ENCODE measurements around the gene ECE2.

ECE2 gene

GRCh38 chr3:184335291-184335660 is 59.5 kb downstream of the ECE2 start:
- Histone ChIP-seq H3K23ac (ENCODE audit: low read length) (no peak overlapping the region), H3K27me3 (ENCODE audit: insufficient read depth, low read length, poor library complexity) (no peaks in the 10 kb centered on the region), H2AK5ac (ENCODE audit: low read length) (no peak overlapping the region), H3K18ac (ENCODE audit: low read length) (no peak overlapping the region), H2BK15ac (replicated peaks; ENCODE audit: low read depth) (no peak overlapping the region), H3K27ac (ENCODE audit: low read depth, low read length) (peak overlapping the region; percentile 41), H3K79me1 (ENCODE audit: low read length) (peaks cover 3% of the 10 kb centered on the region), H3K4ac (ENCODE audit: low read depth, low read length) (no peak overlapping the region), H4K5ac (ENCODE audit: low read length) (no peak overlapping the region), H3K79me2 (ENCODE audit: control insufficient read depth, insufficient read depth, low read length) (no peaks in the 10 kb centered on the region), H3K9ac (ENCODE audit: low read length) (peak overlapping the region; percentile 3), H3K4me1 (ENCODE audit: control insufficient read depth, low read depth, low read length) (peaks cover 3% of the 10 kb centered on the region), H3K4me3 (ENCODE audit: low read length) (no peak overlapping the region), H3K4me2 (ENCODE audit: low read length) (no peak overlapping the region), H2BK5ac (ENCODE audit: low read length) (no peak overlapping the region), H2BK120ac (ENCODE audit: low read depth, low read length) (no peak overlapping the region), H3K56ac (ENCODE audit: low read length) (no peak overlapping the region), H3K36me3 (ENCODE audit: control insufficient read depth, insufficient read depth, low read length) (peaks cover 19% of the 10 kb centered on the region), H4K8ac (ENCODE audit: low read depth, low read length) (no peak overlapping the region)
- DNase-seq, result no peak
- no CpG with 5 or more reads among the region's 4 CpGs for WGBS (ENCODE audit: extremely low coverage, insufficient coverage, low lambda C conversion rate)

DNA sequence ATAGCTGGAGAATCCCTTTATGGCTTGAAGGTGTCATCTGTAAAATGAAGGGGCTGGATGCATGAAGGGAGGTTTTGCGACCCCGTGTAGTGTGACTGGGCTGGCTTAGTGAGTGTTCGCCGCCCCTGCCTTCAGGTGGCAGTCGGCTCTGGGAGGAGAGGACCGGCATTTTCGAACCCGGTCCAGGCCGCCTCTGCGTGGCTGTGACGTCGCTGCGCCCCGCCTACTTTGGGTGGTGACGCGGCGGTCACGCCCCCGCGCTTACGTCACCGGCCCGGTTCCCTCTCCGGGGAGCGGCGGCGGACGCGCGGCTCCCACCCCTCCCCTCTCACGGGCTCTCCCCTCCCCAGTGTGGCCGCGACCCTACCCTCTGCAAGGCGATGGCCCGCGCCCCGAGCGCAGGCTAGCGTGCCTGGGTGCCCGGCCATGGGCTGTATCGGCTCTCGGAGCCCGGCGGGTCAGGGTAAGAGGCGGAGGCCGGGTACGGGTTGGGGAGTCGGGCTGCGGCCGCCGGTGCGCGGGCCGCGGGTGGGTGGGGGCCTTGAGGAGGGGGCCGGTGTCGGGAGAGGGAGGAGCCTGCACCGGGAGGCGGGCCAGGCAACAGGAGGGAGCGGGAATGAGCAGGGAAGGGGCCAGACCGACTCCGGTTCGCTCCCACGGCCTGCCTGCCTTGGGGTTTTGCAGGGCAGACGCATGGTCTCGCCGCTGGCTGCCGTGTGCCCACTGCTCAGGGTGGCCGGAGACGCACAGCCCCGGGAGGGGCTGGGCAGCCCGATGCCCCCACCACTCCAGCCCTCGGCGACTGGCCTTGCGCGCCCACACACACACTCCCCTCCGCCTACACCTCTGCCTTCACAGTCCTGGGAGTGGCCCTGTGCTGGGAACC is 60.1 kb downstream of the ECE2 start:
- Histone ChIP-seq H3K4ac (ENCODE audit: low read depth, low read length) (peak overlapping the region; percentile 11), H3K27ac (ENCODE audit: low read depth, low read length) (peak overlapping the region; percentile 87), H3K9ac (ENCODE audit: low read length) (peak overlapping the region; percentile 90), H2BK15ac (replicated peaks; ENCODE audit: low read depth) (no peak overlapping the region), H3K79me1 (ENCODE audit: low read length) (peaks cover 3% of the 10 kb centered on the region), H4K5ac (ENCODE audit: low read length) (no peak overlapping the region), H3K4me3 (ENCODE audit: low read length) (peak overlapping the region; percentile 80), H4K8ac (ENCODE audit: low read depth, low read length) (no peak overlapping the region), H3K56ac (ENCODE audit: low read length) (peak overlapping the region; percentile 95), H2AK5ac (ENCODE audit: low read length) (peak overlapping the region; percentile 64), H3K79me2 (ENCODE audit: control insufficient read depth, insufficient read depth, low read length) (no peaks in the 10 kb centered on the region), H3K27me3 (ENCODE audit: insufficient read depth, low read length, poor library complexity) (no peaks in the 10 kb centered on the region), H3K36me3 (ENCODE audit: control insufficient read depth, insufficient read depth, low read length) (peaks cover 19% of the 10 kb centered on the region), H3K18ac (ENCODE audit: low read length) (peak overlapping the region; percentile 64), H3K23ac (ENCODE audit: low read length) (peak overlapping the region; percentile 74), H2BK5ac (ENCODE audit: low read length) (no peak overlapping the region), H2BK120ac (ENCODE audit: low read depth, low read length) (no peak overlapping the region), H3K4me2 (ENCODE audit: low read length) (peak overlapping the region; percentile 86), H3K4me1 (ENCODE audit: control insufficient read depth, low read depth, low read length) (peaks cover 3% of the 10 kb centered on the region)
- WGBS (ENCODE audit: extremely low coverage, insufficient coverage, low lambda C conversion rate), result no CpG with 5 or more reads among the region's 77 CpGs
- DNase-seq, result peak; percentile 92

DNA sequence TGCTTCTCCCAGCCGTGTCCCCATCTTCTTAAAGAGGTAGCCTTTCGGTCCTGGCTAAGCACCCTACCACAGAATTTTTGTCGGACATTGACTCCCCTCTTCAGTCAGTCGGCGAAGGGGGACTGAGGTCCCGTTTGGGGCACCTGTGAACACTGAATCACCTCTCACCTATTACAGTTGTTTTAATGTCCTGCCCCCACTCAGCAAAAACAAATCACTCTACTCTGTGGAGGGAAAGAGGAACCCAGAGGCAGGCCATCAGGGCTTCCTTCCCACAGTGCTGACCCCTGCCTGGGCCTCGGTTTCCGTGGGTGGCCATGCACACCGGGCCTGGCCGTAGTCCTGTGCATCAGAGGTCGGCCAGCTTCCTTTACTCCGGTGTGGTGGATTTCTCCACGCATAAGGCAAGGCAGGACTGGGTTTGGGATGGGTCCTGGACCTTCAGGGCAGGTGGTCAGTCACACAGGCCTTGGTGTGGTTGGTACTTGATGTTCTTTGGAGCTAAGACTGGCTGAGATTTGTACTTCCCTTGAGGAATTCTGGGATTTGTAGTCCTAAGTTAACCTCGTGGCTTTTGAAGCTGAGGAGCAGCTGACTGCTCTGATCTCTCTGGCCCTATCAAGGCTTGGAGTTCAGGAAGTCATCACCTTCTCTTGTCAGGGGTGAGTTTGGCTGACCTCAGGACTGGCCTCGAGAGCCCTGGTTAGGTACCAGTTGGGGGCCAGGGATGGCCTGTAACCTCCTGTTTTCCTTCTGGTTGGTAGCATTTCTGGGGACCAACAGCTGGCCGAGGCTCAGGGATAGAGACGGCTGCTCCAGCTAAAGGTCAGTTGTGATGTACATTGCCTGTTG is 61.0 kb downstream of the ECE2 start:
- peak overlapping the region; percentile 95 for H3K56ac ChIP-seq (ENCODE audit: low read length)
- no CpG with 5 or more reads among the region's 17 CpGs for WGBS (ENCODE audit: extremely low coverage, insufficient coverage, low lambda C conversion rate)
- H3K9ac ChIP-seq (ENCODE audit: low read length), result peak overlapping the region; percentile 90
- H3K27me3 ChIP-seq (ENCODE audit: insufficient read depth, low read length, poor library complexity), result no peaks in the 10 kb centered on the region
- H3K4me3 ChIP-seq (ENCODE audit: low read length), result peak overlapping the region; percentile 80
- peak overlapping the region; percentile 64 for H2AK5ac ChIP-seq (ENCODE audit: low read length)
- no peaks in the 10 kb centered on the region for H3K79me2 ChIP-seq (ENCODE audit: control insufficient read depth, insufficient read depth, low read length)
- peak overlapping the region; percentile 74 for H3K23ac ChIP-seq (ENCODE audit: low read length)
- H4K5ac ChIP-seq (ENCODE audit: low read length), result no peak overlapping the region
- DNase-seq, result peak; percentile 89
- H2BK5ac ChIP-seq (ENCODE audit: low read length), result no peak overlapping the region
- H3K79me1 ChIP-seq (ENCODE audit: low read length), result peaks cover 3% of the 10 kb centered on the region
- H3K36me3 ChIP-seq (ENCODE audit: control insufficient read depth, insufficient read depth, low read length), result peaks cover 13% of the 10 kb centered on the region
- H2BK120ac ChIP-seq (ENCODE audit: low read depth, low read length), result no peak overlapping the region
- peak overlapping the region; percentile 64 for H3K18ac ChIP-seq (ENCODE audit: low read length)
- peaks cover 3% of the 10 kb centered on the region for H3K4me1 ChIP-seq (ENCODE audit: control insufficient read depth, low read depth, low read length)
- peak overlapping the region; percentile 11 for H3K4ac ChIP-seq (ENCODE audit: low read depth, low read length)
- H3K4me2 ChIP-seq (ENCODE audit: low read length), result peak overlapping the region; percentile 86
- H2BK15ac ChIP-seq (replicated peaks; ENCODE audit: low read depth), result no peak overlapping the region
- H3K27ac ChIP-seq (ENCODE audit: low read depth, low read length), result peak overlapping the region; percentile 87
- H4K8ac ChIP-seq (ENCODE audit: low read depth, low read length), result no peak overlapping the region

- no CpG with 5 or more reads among the region's 6 CpGs for WGBS (ENCODE audit: extremely low coverage, insufficient coverage, low lambda C conversion rate)
- Histone ChIP-seq H3K4me2 (ENCODE audit: low read length) (peak within 1 kb of the TSS; percentile 86), H3K23ac (ENCODE audit: low read length) (peak within 1 kb of the TSS; percentile 74), H3K79me1 (ENCODE audit: low read length) (peaks cover 3% of the 10 kb centered on the region), H2BK5ac (ENCODE audit: low read length) (no peak within 1 kb of the TSS), H4K8ac (ENCODE audit: low read depth, low read length) (no peak within 1 kb of the TSS), H3K27ac (ENCODE audit: low read depth, low read length) (peak within 1 kb of the TSS; percentile 87), H3K9ac (ENCODE audit: low read length) (peak within 1 kb of the TSS; percentile 90), H3K4me3 (ENCODE audit: low read length) (peak within 1 kb of the TSS; percentile 80), H2BK120ac (ENCODE audit: low read depth, low read length) (no peak within 1 kb of the TSS), H2AK5ac (ENCODE audit: low read length) (peak within 1 kb of the TSS; percentile 64), H4K5ac (ENCODE audit: low read length) (no peak within 1 kb of the TSS), H3K79me2 (ENCODE audit: control insufficient read depth, insufficient read depth, low read length) (no peaks in the 10 kb centered on the region), H2BK15ac (replicated peaks; ENCODE audit: low read depth) (no peak within 1 kb of the TSS), H3K4ac (ENCODE audit: low read depth, low read length) (peak within 1 kb of the TSS; percentile 11), H3K56ac (ENCODE audit: low read length) (peak within 1 kb of the TSS; percentile 95), H3K18ac (ENCODE audit: low read length) (peak within 1 kb of the TSS; percentile 64), H3K4me1 (ENCODE audit: control insufficient read depth, low read depth, low read length) (peaks cover 3% of the 10 kb centered on the region), H3K27me3 (ENCODE audit: insufficient read depth, low read length, poor library complexity) (no peaks in the 10 kb centered on the region), H3K36me3 (ENCODE audit: control insufficient read depth, insufficient read depth, low read length) (peaks cover 8% of the 10 kb centered on the region)
- no peak for DNase-seq
Measured at GRCh38 chr3:184337399-184337714, 61.5 kb downstream of the ECE2 start, which contains the start of gene FAM131A. Gene FAM131A, plus strand, starts transcription at chr3:184337600. Its CDS starts 31 bp downstream, at chr3:184337631.

DNA sequence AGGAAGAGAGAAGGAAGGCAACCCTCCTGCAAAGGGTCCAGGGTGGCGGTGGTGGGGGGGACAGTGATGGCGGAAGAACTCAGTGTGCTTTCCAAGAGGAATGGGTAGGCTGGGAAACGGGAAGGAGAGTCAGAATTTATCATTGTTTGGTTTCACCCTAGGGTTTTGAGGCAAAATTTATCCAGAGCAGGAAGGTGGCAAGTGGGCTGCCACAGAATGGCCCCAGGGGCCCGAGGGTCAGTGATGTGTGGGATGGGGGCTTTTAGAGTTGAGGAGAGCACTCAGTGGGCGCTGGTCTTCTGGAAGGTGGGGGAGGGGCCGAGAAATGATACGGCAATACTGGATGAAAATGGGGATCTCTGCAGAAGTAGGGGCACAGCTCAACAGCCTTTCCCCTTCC is 62.2 kb downstream of the ECE2 start:
- no peak overlapping the region for H2AK5ac ChIP-seq (ENCODE audit: low read length)
- no peak overlapping the region for H3K56ac ChIP-seq (ENCODE audit: low read length)
- no CpG with 5 or more reads among the region's 7 CpGs for WGBS (ENCODE audit: extremely low coverage, insufficient coverage, low lambda C conversion rate)
- H3K27me3 ChIP-seq (ENCODE audit: insufficient read depth, low read length, poor library complexity), result no peaks in the 10 kb centered on the region
- no peak overlapping the region for H2BK5ac ChIP-seq (ENCODE audit: low read length)
- H3K18ac ChIP-seq (ENCODE audit: low read length), result no peak overlapping the region
- H3K4me2 ChIP-seq (ENCODE audit: low read length), result no peak overlapping the region
- H3K27ac ChIP-seq (ENCODE audit: low read depth, low read length), result no peak overlapping the region
- H3K36me3 ChIP-seq (ENCODE audit: control insufficient read depth, insufficient read depth, low read length), result peaks cover 7% of the 10 kb centered on the region
- H3K79me2 ChIP-seq (ENCODE audit: control insufficient read depth, insufficient read depth, low read length), result no peaks in the 10 kb centered on the region
- DNase-seq, result no peak
- peaks cover 3% of the 10 kb centered on the region for H3K79me1 ChIP-seq (ENCODE audit: low read length)
- H3K23ac ChIP-seq (ENCODE audit: low read length), result no peak overlapping the region
- no peak overlapping the region for H2BK15ac ChIP-seq (replicated peaks; ENCODE audit: low read depth)
- H3K4ac ChIP-seq (ENCODE audit: low read depth, low read length), result no peak overlapping the region
- peaks cover 3% of the 10 kb centered on the region for H3K4me1 ChIP-seq (ENCODE audit: control insufficient read depth, low read depth, low read length)
- H3K4me3 ChIP-seq (ENCODE audit: low read length), result no peak overlapping the region
- no peak overlapping the region for H2BK120ac ChIP-seq (ENCODE audit: low read depth, low read length)
- H4K8ac ChIP-seq (ENCODE audit: low read depth, low read length), result no peak overlapping the region
- no peak overlapping the region for H3K9ac ChIP-seq (ENCODE audit: low read length)
- H4K5ac ChIP-seq (ENCODE audit: low read length), result no peak overlapping the region
